ENCODE measurements around the gene SYNGR1. TPM values are rescaled to one million over a fixed set of nuclear protein-coding genes. Genes with fewer than 3 reads are reported as not detected.
"Not testable (repeated sequence)": the region's sequence is repeated elsewhere in the genome, so short reads cannot be mapped to it uniquely, and the experiment has no call there.

SYNGR1 gene
- total RNA-seq, 1 experiment from 2014 or later = 47.8 TPM

DNA sequence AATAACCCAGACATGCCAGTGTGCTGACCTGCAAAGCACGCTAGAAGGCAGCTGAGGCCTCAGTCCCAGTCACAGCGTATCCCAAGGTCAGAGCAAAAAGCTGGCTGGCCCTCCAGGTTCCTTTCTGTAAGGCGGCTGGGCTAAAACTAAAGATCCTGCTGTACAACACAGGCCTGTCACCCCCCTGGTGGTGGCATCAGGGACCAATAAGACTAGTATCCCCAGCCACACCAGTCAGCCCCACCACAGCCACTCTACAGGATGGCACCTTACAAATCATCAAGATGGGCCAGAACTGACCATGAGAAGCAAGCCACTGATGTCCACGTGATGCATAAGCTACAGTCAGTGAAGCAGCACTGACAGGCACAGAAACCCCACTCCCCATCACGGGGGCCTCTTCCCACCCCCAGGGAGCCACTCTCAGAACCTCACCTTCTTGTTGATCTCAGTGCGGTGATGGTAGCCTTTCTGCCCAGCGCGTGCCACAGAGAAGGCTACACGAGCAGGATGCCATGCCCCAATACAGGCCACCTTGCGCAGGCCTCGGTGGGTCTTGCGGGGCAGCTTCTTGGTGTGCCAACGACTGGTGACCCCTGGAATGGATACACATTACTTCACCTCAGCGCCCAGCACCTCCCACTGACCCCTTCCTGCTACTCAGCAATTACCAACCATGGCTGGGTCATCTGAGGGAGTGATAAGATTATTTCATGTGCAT, 35.4 kb upstream of the SYNGR1 start:
- DNase-seq (ENCODE audit: low read depth) = no peak
- in situ Hi-C loops (cut with HindIII; ENCODE audit: low pct_unique_long_range_greater_than_20kb, low sequenced_read_pairs) = no loop called here

DNA sequence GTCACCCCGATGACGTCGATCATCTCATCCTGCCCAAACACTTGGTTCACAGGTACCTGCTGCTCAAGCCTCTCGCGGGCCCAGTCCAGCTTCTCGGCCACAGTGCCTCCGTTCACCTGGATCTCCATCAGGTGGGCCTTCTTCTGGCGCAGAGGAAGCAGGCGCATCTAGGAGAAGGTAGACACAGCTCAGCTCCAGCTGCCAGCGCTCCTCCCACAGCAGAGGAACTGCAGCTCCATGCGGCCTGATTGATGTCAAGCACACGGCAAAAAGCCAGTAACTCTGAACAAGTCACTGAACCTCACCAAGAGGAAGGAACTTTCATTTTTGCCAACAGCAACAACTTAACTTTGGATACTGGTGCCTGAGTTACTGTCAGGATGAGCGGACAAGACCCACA, 34.4 kb upstream of the SYNGR1 start:
- in situ Hi-C loops (cut with HindIII; ENCODE audit: low pct_unique_long_range_greater_than_20kb, low sequenced_read_pairs) = no loop called here
- no peak for DNase-seq (ENCODE audit: low read depth)

- in situ Hi-C loops (cut with HindIII; ENCODE audit: low pct_unique_long_range_greater_than_20kb, low sequenced_read_pairs) = no loop called here
Observed at GRCh38 chr22:39316440-39317083, 33.2 kb upstream of the SYNGR1 start.

GRCh38 chr22:39317084-39317774, 32.6 kb upstream of the SYNGR1 start:
- in situ Hi-C loops (cut with HindIII; ENCODE audit: low pct_unique_long_range_greater_than_20kb, low sequenced_read_pairs) = no loop called here
- peak; percentile 44 for DNase-seq (ENCODE audit: low read depth)

More at GRCh38 chr22:39316440-39317083, 33.2 kb upstream of the SYNGR1 start:
- peak; percentile 93 for DNase-seq (ENCODE audit: low read depth)

DNA sequence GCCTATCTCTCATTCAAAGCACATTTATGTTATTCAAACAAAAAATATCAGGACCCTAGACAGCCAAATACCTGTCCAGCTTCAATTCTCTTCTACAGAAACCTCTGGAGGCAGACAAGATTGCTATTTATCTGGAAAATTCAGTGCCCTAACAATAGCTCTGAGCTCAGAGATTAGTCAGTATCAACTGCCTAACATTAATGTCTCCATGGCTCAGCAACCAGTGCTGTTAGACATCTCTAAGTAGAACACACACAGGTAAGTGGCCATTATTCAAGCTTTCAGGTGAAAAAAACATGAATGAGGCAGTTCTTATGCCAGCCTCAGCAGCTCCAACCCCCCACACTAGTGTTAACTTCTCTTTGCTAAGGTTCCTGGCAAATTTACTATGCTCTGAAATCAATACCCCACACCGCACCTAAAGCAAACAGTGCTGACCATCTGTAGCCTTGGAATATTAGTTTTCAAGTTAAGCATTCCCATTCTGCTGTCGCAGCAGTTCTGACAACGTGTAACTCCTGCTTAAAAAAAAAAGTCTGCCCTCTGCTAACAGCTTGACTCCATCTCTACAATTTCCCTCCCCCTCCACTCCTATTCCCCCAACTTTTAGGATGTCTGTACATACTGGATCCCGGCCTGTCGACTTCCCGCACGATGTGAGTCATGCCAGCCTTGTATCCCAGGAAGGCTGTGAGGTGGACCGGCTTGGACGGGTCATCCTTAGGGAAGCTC, 31.9 kb upstream of the SYNGR1 start:
- in situ Hi-C loops (cut with HindIII; ENCODE audit: low pct_unique_long_range_greater_than_20kb, low sequenced_read_pairs) = no loop called here
- no peak for DNase-seq (ENCODE audit: low read depth)

- no peak for DNase-seq (ENCODE audit: low read depth)
- in situ Hi-C loops (cut with HindIII; ENCODE audit: low pct_unique_long_range_greater_than_20kb, low sequenced_read_pairs) = no loop called here
Observed at GRCh38 chr22:39318507-39319283, 31.1 kb upstream of the SYNGR1 start.

- in situ Hi-C loops (cut with HindIII; ENCODE audit: low pct_unique_long_range_greater_than_20kb, low sequenced_read_pairs) = no loop called here
- DNase-seq (ENCODE audit: low read depth) = peak; percentile 95
Observed at GRCh38 chr22:39319284-39320022, 30.3 kb upstream of the SYNGR1 start, which contains the start of gene RPL3. RPL3 (minus strand) TSS chr22:39319623; CDS start chr22:39319597, 26 bp downstream.

DNA sequence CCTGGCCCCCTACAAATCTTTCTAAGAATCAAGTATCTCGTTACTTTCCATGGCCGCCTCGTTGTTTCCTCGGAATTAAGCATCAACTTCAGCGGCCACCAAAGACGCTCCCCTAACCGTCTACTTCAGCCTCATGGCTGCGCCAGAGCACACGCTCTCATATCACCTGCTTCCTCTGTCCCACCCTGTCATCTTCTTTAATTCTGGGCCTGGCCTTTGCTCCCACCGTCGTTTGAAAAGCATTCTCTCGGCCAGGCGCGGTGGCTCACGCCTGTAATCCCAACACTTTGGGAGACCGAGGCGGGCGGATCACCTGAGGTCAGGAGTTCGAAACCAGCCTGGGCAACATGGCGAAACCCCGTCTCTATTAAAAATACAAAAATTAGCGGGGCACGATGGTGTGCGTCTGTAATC, 29.2 kb upstream of the SYNGR1 start:
- in situ Hi-C loops (cut with HindIII; ENCODE audit: low pct_unique_long_range_greater_than_20kb, low sequenced_read_pairs); DNase-seq (ENCODE audit: low read depth): not testable (repeated sequence)

- in situ Hi-C loops (cut with HindIII; ENCODE audit: low pct_unique_long_range_greater_than_20kb, low sequenced_read_pairs) = no loop called here
Observed at GRCh38 chr22:39325392-39325932, 24.3 kb upstream of the SYNGR1 start.

GRCh38 chr22:39327995-39328754, 21.6 kb upstream of the SYNGR1 start:
- no peak for DNase-seq (ENCODE audit: low read depth)
- in situ Hi-C loops (cut with HindIII; ENCODE audit: low pct_unique_long_range_greater_than_20kb, low sequenced_read_pairs) = no loop called here

More at GRCh38 chr22:39325392-39325932, 24.3 kb upstream of the SYNGR1 start:
- no peak for DNase-seq (ENCODE audit: low read depth)

DNA sequence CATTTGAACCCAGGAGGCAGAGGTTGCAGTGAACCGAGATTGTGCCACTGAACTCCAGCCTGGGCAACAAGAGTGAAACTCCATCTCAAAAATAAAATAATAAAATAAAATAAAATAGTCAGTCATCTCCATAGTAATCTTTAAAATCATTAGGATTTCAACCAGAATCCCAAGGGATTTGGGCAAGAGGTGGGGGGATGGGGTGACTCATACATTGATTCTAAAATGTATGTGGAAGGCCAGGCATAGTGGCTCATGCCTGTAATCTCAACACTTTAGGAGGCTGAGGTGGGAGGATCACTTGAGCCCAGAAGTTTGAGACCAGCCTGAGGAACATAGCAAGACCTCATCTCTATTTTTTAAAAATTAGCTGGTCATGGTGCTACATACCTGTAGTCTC, 19.2 kb upstream of the SYNGR1 start:
- DNase-seq (ENCODE audit: low read depth); in situ Hi-C loops (cut with HindIII; ENCODE audit: low pct_unique_long_range_greater_than_20kb, low sequenced_read_pairs): not testable (repeated sequence)

GRCh38 chr22:39332441-39333064, 17.2 kb upstream of the SYNGR1 start:
- in situ Hi-C loops (cut with HindIII; ENCODE audit: low pct_unique_long_range_greater_than_20kb, low sequenced_read_pairs) = no loop called here
- no peak for DNase-seq (ENCODE audit: low read depth)

DNA sequence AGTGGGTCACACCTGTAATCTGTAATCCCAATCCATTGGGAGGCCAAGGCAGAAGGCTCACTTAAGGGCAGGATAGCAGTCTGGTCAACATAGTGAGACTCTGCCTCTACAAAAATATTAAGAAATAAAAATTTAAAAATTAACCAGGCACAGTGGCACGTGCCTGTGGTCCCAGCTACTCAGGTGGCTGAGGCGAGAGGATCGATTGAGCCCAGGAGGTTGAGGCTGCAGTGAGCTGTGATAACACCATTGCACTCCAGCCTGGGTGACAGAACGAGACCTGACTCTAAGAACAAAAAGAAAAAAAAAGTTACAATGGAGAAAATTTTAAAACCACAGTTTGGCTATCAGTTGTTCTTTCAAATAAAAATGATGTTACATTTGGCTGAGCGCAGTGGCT, 13.4 kb upstream of the SYNGR1 start:
- in situ Hi-C loops (cut with HindIII; ENCODE audit: low pct_unique_long_range_greater_than_20kb, low sequenced_read_pairs) = no loop called here
- DNase-seq (ENCODE audit: low read depth) = no peak

DNA sequence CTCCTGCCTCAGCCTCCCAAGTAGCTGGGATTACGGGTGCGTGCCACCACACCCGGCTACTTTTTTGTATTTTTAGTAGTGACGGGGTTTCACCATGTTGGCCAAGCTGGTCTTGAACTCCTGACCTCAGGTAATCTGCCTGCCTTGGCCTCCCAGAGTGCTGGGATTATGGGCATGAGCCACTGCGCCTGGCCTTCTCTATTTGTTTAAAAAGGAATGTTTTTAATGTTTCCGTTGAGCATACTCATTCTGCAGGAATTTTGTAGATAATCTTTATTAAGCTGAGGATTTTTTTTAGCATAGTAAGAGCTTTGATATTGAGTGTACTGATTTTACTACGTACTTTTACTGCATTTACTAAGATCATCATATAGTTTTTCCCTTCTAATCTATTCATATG, 10.0 kb upstream of the SYNGR1 start:
- in situ Hi-C loops (cut with HindIII; ENCODE audit: low pct_unique_long_range_greater_than_20kb, low sequenced_read_pairs); DNase-seq (ENCODE audit: low read depth): not testable (repeated sequence)

DNA sequence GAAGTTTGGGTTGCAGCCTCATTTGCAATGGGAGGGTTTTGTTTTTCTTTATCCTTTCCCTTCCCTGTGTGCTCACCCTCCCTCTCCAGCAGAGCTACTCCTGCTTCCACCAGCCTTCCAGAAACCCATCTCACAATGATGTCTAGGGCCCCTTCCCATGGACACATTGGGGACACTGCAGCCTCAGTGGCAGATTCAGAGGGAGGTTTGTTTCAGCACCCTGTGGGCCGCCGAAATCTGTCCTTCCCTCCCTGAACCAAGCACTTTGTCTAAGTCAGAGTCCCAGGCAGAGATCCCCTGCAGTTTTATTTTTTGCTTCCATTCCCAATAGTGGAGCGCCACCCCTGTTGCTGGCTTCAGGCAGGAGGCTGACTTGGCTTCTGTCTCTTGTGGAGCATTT, 8.6 kb upstream of the SYNGR1 start:
- in situ Hi-C loops (cut with HindIII; ENCODE audit: low pct_unique_long_range_greater_than_20kb, low sequenced_read_pairs) = no loop called here

More for the DNA sequence above, 8.6 kb upstream of the SYNGR1 start:
- no peak for DNase-seq (ENCODE audit: low read depth)

Data from Caki2 (cell line).